ENCODE measurements around the gene PRKCA.

The PRKCA gene

DNA sequence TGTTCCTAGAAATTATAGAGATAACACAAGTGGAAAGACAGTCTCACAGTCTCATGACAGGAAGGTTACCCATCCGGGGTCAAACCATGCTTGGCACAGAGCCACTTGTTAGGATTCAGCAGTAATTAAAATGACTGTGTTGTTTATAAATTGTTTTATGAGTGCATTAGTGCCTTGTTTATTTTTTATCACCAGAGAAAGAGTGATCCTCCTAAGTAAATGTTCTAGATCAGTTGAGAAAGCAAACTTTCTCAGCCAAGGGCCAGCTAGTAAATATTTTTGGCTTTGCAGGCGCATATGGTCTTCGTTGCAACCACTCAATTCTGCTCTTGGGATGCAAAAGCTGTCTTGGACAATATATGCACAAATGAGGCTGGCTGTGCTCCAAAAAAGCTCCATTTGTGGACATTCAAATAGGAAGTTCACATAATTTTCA lies 278.6 kb downstream of the PRKCA start:
- no peak for TF ChIP-seq EGR1 (IDR thresholded peaks at IDR 0.05)
- no peak for TF ChIP-seq ZBTB7A (IDR thresholded peaks at IDR 0.05; ENCODE audit: low read depth)
- TF ChIP-seq FOXM1 (IDR thresholded peaks at IDR 0.05; ENCODE audit: borderline replicate concordance, low read depth), result no peak
- no peak for TF ChIP-seq NFIC (IDR thresholded peaks at IDR 0.05)
- TF ChIP-seq CEBPB (IDR thresholded peaks at IDR 0.05), result no peak

DNA sequence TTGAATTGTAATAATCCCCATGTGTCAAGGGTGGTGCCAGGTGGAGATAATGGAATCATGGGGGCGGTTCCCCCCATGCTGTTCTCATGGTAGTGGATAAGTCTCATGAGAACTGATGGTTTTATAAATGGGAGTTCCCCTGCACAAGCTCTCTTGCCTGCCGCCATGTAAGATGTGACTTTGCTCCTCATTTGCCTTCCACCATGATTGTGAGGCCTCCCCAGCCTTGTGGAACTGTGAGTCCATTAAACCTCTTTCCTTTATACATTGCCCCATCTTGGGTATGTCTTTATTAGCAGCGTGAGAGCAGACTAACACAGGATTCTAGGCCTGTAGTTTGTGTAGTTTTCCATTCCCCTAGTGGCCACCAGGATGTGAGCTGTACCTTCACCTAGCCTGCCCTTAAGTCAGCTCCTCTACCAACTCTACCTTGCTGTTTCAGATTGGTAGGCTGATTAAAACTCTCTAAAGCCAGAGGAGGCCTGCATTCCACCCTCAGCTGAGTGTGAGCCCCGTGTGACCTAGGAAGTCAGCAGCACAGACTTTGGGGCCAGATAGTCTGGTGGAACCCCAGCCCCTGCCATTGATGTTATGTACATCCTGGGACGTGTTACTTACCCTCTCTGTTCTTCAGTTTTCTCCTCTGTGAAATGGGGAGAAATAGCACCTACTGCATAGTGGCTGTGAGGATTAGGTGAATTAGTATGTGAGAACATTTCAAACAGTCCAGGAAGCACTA lies 280.1 kb downstream of the PRKCA start:
- TF ChIP-seq CEBPB (IDR thresholded peaks at IDR 0.05) (no peak), EGR1 (IDR thresholded peaks at IDR 0.05) (no peak), REST (IDR thresholded peaks at IDR 0.05; ENCODE audit: low read depth) (no peak), NFIC (IDR thresholded peaks at IDR 0.05) (no peak), CREB1 (IDR thresholded peaks at IDR 0.05; ENCODE audit: low read depth) (no peak), TCF12 (IDR thresholded peaks at IDR 0.05; ENCODE audit: low read depth) (no peak), FOXM1 (IDR thresholded peaks at IDR 0.05; ENCODE audit: borderline replicate concordance, low read depth) (no peak), EP300 (IDR thresholded peaks at IDR 0.05; ENCODE audit: borderline replicate concordance) (no peak), YY1 (IDR thresholded peaks at IDR 0.05; ENCODE audit: low read depth) (no peak), ZBTB7A (IDR thresholded peaks at IDR 0.05; ENCODE audit: low read depth) (no peak), TEAD4 (IDR thresholded peaks at IDR 0.05) (no peak), TAF1 (IDR thresholded peaks at IDR 0.05; ENCODE audit: low read depth) (no peak), RAD21 (IDR thresholded peaks at IDR 0.05; ENCODE audit: low read depth) (no peak)
- TF ChIP-seq, protein P1, sequence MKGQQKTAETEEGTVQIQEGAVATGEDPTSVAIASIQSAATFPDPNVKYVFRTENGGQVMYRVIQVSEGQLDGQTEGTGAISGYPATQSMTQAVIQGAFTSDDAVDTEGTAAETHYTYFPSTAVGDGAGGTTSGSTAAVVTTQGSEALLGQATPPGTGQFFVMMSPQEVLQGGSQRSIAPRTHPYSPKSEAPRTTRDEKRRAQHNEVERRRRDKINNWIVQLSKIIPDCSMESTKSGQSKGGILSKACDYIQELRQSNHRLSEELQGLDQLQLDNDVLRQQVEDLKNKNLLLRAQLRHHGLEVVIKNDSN (IDR thresholded peaks at IDR 0.05), result no peak
- TF ChIP-seq, protein P2, sequence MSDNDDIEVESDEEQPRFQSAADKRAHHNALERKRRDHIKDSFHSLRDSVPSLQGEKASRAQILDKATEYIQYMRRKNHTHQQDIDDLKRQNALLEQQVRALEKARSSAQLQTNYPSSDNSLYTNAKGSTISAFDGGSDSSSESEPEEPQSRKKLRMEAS (IDR thresholded peaks at IDR 0.05), result no peak

DNA sequence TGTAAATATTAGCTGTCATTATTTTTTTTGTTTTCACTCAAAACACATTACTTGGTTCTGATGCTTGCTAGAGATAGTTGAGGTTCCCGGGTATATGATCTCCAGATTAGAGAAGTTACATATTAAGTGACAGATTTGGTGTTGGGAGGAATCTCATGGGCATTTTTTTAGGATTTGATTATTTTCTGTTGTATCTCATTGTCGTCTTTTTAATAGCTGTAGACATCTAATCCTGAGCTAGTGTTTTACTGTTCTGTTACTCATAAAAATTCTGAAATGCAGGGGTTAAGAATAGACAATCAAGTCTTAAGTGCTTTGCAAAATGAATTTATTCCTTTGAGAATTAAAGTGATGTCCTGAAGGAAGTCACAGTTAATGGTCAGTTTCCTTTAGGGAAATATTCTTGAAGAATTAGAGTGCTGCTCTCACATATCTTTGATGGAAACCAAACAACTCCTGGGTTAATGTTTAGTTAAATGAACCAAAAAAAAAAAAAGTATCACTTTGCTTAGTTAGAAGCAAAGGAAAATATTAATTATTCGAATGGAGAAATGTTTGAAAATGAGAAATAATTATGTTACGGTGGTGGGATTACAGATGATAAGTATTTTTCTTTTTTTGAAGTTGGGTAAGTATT lies 280.8 kb downstream of the PRKCA start:
- TF ChIP-seq CEBPB (IDR thresholded peaks at IDR 0.05) (no peak), REST (IDR thresholded peaks at IDR 0.05; ENCODE audit: low read depth) (no peak), TEAD4 (IDR thresholded peaks at IDR 0.05) (no peak), TAF1 (IDR thresholded peaks at IDR 0.05; ENCODE audit: low read depth) (no peak), EGR1 (IDR thresholded peaks at IDR 0.05) (no peak), TCF12 (IDR thresholded peaks at IDR 0.05; ENCODE audit: low read depth) (no peak), RAD21 (IDR thresholded peaks at IDR 0.05; ENCODE audit: low read depth) (no peak), FOXM1 (IDR thresholded peaks at IDR 0.05; ENCODE audit: borderline replicate concordance, low read depth) (no peak), ZBTB7A (IDR thresholded peaks at IDR 0.05; ENCODE audit: low read depth) (no peak)
- TF ChIP-seq, protein P1 (IDR thresholded peaks at IDR 0.05), result no peak

DNA sequence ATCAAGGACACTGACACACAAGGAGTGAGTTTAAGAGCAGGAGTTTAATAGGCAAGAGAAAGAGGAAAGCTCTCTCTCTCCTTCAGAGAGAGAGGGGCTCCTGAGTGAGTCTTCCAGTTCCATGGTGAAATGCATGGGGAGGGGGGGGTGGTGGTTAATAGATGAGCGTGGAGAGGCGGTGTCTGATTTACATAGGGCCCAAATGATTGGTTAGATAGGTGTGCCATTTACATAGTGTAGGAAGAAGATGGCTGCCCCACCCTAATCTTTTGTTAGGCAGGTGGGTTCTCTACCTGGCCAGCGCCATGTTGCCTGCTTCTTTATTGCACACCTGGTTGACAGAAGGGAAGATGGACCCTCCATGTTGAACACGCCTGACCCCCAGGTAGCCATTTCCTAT lies 282.5 kb downstream of the PRKCA start:
- TF ChIP-seq ZBTB7A (IDR thresholded peaks at IDR 0.05; ENCODE audit: low read depth) (no peak), EP300 (IDR thresholded peaks at IDR 0.05; ENCODE audit: borderline replicate concordance) (no peak), CEBPB (IDR thresholded peaks at IDR 0.05) (no peak), CREB1 (IDR thresholded peaks at IDR 0.05; ENCODE audit: low read depth) (no peak), RAD21 (IDR thresholded peaks at IDR 0.05; ENCODE audit: low read depth) (no peak), FOXM1 (IDR thresholded peaks at IDR 0.05; ENCODE audit: borderline replicate concordance, low read depth) (no peak), YY1 (IDR thresholded peaks at IDR 0.05; ENCODE audit: low read depth) (no peak), TEAD4 (IDR thresholded peaks at IDR 0.05) (no peak), TCF12 (IDR thresholded peaks at IDR 0.05; ENCODE audit: low read depth) (no peak), TAF1 (IDR thresholded peaks at IDR 0.05; ENCODE audit: low read depth) (no peak), REST (IDR thresholded peaks at IDR 0.05; ENCODE audit: low read depth) (no peak), EGR1 (IDR thresholded peaks at IDR 0.05) (no peak), NFIC (IDR thresholded peaks at IDR 0.05) (no peak)
- TF ChIP-seq, protein P2 (IDR thresholded peaks at IDR 0.05), result no peak
- TF ChIP-seq, protein P1 (IDR thresholded peaks at IDR 0.05), result no peak
